Amniotic stem cell (primary cell): ENCODE measurements around the gene COX7B2.

ENCODE experiments used
- DNase-seq: peaks from one replicate; lab custom pipeline; 2025; lab: John Stamatoyannopoulos, UW

Gene COX7B2

DNA sequence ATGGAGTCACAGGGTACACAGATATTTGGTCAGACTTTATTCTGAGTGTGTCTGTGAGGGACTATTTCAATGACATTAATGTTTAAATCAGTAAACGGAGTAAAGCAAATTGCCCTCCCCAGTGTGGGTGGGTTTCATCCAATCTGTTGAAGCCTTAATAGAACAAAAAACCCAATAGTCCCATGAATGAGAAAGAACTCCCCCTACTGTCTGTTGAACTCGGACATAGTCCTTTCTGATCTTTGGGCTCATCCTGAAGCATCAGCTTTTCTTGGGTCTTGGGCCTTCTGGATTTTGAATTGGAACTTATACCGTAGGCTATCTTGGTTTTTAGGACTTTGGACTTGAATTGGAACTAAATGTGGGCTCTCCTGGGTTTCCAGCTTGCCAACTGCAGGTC, 193.6 kb downstream of the COX7B2 start:
- no peak for DNase-seq

DNA sequence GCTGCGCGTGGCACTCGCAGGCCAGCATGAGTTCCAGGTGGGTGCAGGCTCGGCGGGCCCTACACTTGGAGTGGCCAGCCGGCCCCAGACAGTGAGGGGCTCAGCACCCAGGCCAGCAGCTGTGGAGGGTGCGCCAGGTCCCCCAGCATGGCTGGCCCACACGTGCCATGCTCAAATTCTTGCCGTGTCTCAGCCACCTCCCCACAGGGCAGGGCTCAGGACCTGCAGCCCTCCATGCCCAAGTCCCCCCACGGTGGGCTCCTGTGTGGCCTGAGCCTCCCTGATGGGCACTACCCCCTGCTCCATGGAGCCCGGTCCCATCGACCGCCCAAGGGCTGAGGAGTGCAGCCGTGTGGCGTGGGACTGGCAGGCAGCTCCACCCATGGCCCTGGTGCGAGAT, 210.2 kb downstream of the COX7B2 start:
- DNase-seq, result no peak
